Measurements from ENCODE around the gene CPEB3.

GRCh38 chr10:92125144-92125543 is 165.7 kb downstream of the CPEB3 start:
- TF ChIP-seq CTCF (IDR thresholded peaks at IDR 0.05) = no peak
- TF ChIP-seq POLR2A (IDR thresholded peaks at IDR 0.05) = no peak

All from thyroid gland (tissue), 4 donors.